ENCODE data around the gene KRT74.

KRT74 gene

DNA sequence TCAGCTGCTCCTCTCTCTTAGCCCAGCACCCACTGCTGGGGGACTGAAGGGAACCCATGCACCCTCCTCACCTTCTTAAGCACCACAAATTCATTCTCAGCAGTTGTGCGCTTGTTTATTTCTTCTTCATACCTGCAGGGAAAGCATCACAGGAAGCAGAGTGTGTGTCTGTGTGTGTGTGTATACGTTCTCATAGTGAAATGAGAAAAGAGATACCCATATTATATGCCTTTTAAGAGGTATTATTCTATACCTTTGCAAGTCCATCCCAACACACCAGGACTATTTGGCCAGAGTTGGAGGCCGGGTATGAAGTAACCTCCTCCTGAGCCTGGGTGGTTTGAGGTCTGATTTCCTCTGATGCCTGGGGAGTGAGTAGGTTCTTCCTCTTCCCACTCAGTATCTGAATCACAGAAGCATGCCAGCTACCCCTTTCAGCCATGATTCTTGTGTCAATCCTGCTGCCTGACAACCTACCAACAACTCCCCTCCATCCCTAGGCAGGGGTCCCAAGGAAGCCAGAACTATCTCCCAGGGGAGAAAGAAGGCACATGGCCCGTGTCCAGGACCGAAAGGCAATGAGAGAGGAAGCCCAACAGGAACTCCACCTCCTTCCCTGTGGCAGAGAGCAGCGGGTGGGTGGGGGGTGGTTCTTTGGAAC lies 41.7 kb upstream of the KRT74 start:
- TF ChIP-seq, protein P1, sequence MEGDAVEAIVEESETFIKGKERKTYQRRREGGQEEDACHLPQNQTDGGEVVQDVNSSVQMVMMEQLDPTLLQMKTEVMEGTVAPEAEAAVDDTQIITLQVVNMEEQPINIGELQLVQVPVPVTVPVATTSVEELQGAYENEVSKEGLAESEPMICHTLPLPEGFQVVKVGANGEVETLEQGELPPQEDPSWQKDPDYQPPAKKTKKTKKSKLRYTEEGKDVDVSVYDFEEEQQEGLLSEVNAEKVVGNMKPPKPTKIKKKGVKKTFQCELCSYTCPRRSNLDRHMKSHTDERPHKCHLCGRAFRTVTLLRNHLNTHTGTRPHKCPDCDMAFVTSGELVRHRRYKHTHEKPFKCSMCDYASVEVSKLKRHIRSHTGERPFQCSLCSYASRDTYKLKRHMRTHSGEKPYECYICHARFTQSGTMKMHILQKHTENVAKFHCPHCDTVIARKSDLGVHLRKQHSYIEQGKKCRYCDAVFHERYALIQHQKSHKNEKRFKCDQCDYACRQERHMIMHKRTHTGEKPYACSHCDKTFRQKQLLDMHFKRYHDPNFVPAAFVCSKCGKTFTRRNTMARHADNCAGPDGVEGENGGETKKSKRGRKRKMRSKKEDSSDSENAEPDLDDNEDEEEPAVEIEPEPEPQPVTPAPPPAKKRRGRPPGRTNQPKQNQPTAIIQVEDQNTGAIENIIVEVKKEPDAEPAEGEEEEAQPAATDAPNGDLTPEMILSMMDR (IDR thresholded peaks at IDR 0.05), result no peak

DNA sequence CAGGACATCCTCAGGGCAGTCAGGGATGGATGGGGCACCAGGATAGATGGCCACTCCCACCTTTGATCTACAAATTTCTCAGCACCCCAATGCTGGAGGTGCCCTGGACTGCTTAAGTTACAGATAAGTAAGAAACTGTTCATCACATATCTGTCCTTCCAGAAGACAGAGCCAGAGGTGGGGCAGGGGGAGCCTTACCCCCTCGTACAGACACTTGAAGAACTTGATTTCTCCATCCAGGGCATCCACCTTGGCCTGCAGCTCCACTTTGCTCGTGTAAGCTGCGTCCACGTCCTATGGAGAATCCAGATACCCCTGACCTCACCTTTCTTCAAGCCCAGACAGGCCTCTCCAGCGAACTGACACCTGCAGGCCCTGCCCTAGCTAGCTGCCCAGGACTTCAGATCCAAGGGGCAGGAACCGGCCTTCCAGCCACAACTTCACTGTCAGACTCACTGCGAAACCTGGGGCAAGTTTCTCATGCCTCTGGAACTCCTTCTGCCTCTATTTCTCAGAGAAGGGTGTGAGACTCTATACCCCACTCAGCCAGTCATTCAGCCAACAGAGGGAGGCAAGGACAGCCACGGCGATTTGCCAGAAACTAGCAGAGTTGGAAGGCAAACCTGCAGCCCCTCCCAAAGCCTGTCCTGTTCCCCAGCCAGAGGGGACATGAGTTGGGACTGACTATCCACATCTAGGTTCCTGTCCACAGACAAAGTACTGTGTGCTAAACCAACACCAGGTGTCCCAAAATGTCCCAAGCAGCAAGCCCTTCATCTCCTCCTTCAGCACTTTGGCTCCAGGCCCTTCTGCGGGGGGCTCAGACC lies 41.0 kb upstream of the KRT74 start:
- TF ChIP-seq, protein P1 (IDR thresholded peaks at IDR 0.05), result no peak

DNA sequence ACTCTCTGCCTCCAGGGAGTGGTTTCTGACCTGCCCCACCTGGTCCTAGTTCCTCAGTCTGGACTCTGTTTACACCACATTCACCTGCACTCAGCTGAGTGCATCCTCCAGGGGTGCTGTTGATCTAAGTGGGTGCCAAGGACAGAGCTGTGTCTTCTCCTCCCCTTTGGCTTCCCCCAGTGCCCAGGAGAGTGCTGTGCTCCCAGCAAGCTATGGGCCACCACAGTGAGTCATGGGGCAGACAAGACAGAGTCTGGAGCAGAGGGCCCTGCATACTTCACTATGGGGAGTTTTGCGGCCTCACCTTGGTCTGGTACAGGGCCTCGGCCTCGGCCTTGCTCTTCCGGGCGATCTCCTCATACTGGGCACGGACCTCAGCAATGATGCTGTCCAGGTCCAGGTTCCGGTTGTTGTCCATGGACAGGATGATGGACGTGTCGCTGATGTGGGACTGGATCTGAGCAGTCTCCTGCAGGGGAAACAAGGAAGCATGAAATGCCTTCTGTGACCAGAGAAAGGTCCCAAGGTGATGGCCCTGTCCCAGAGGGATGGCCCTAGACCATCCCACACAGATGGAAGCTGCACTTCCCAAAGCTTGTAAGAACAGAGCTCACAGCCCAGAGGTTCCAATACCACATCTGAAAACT lies 39.9 kb upstream of the KRT74 start:
- TF ChIP-seq, protein P1 (IDR thresholded peaks at IDR 0.05), result no peak

DNA sequence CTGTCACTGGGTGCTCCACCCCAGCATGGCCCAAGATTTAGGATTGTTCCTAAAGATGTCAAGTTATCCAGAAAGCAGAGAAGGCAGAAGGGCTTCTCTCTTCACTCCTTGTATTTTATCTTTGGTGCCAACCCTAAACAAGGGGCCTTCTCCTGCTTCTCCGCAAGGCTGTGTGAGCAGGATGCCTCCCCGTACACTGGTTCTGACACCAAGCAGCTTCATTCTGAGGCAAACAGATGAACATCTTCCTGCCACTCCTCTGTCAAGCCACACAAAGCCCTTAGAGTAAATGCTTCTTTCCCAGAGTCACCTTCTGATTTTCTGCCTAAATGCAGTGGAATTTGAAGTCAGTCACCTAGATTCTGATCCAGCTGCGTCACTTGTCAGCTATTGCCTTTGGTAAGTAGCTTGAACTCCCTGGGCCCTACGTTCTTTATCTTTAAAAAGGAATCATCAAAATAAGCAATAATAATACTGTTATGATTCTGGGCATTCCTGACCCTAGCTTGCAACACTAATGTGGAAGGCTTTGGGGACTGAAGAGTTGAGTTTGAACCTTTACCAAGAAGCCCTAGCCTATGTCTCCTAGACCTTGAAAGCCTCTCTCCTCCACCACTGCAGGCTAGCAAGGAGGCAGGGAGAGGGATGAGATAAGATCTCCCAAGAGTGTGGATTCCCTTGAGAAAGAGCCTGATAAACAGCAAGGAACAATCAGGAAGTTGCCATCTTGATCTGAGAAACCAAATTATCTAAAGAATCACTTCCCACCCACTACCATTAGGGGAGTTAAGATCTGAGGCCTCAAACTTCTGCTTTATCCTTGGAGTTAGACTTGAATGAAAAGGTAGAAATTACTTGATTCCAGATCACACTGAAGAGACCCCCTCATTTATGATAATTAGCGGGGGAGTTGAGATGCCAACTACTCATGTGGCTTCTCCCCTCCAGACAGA lies 39.1 kb upstream of the KRT74 start:
- TF ChIP-seq, protein P1 (IDR thresholded peaks at IDR 0.05), result no peak

DNA sequence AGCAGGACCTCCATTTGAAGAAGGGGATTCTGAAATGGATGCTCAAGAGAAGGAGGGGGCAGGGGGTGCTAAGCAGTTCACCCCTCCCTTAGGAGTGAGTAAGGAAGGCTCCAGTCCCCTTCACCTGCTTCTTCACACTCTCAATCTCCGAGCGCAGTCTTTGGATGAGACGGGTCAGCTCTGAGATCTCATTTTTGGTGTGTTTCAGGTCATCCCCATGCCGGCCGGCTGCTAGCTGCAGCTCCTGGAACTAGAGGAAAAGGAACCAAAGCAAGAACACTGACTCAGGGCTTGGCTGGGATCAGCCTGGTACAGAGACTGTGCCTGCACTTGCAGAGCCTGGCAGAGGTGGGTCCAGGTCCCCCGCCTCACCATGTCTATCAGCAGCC lies 37.4 kb upstream of the KRT74 start:
- TF ChIP-seq, protein P1 (IDR thresholded peaks at IDR 0.05), result no peak

DNA sequence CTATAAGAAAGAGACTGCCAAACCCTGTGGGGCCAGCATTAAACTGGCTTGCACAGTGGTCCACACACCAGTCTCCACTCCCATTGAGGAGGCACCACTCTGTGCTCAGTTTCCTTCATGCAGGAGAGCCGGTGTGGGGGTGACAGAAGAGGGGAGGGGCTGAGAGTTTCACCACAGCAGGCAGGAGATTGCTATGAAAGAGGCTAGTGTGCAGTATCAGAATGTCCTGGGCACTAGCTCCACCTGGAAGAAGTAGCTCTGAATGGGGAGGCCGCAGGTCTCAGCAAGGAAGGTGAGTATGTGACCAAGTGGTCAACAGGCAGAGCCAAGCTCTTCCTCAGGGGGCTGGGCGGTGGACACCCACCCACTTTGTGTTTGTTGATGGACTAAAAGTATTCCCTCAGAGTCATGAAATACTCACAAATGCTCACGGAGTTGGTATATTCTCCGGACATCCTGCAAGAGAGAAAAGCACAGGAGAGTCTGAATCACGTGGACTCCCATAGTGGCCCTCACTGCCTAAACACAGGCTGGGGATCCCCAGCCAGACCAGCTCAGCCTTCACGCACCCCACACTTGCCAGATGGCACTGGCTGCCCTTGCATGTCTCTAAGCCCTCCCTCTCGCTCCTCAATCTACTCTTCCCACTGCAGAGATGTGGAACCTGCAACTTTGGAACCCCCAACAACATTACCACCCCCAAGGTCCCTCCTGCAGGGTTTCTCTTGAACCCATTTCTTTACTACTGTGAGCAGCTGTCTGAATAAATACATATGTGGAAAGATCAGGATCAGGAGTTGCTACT lies 35.4 kb upstream of the KRT74 start:
- TF ChIP-seq, protein P1 (IDR thresholded peaks at IDR 0.05), result no peak

Measured in LNCAP (cell line).